WTC11 (cell line): ENCODE results near the gene REEP3. TPM values are rescaled to one million over a fixed set of nuclear protein-coding genes. Genes with fewer than 3 reads are reported as not detected.
A peak's percentile ranks its signal among the peaks of the same experiment; 100 is the strongest.

Experiments used
- ATAC-seq: fragments of 200-7000 bp; cut with Tn5 transposase; 2 replicates; pipeline ENCODE4 v1.10.0; 2021; ENCODE audit warnings: mild to moderate bottlenecking, moderate library complexity
- CTCF ChIA-PET: fragments of 300-600 bp; sonication (Branson Sonifier 250); formaldehyde crosslinking; loops from one replicate; lab custom pipeline; 2021; ENCODE audit warnings: antibody characterized with exemption; lab: Charles Lee
- POLR2A ChIA-PET: fragments of 350-600 bp; sonication (Branson Sonifier 250); formaldehyde crosslinking; loops from one replicate; lab custom pipeline; 2021; ENCODE audit warnings: antibody characterized with exemption; lab: Charles Lee
- DNase-seq: peaks from one replicate; pipeline ENCODE4 v3.0.0; 2021; ENCODE audit warnings: low spot score
- H3K27ac Mint-ChIP-seq: 2 replicates; pipeline ENCODE4 v1.8.0; 2021; ENCODE audit warnings: mixed read lengths
- H3K27me3 Mint-ChIP-seq: 2 replicates; pipeline ENCODE4 v1.8.0; 2021; ENCODE audit warnings: low read depth, mild to moderate bottlenecking, moderate library complexity, mixed read lengths
- H3K36me3 Mint-ChIP-seq: 2 replicates; pipeline ENCODE4 v1.8.0; 2021; ENCODE audit warnings: mixed read lengths
- H3K4me1 Mint-ChIP-seq: 2 replicates; pipeline ENCODE4 v1.8.0; 2022; ENCODE audit warnings: mixed read lengths
- H3K4me3 Mint-ChIP-seq: 2 replicates; pipeline ENCODE4 v1.8.0; 2021; ENCODE audit warnings: mild to moderate bottlenecking, moderate library complexity, mixed read lengths
- H3K9me3 Mint-ChIP-seq: 2 replicates; pipeline ENCODE4 v1.8.0; 2021; ENCODE audit warnings: mixed read lengths
- AR ChIP-seq: fragments of 250-450 bp; sonication (Bioruptor Pico); IDR thresholded peaks from 2 replicates; pipeline ENCODE4 v1.9.0; 2021; ENCODE audit warnings: mild to moderate bottlenecking
- ATF2 ChIP-seq: sonication (generic); formaldehyde crosslinking; IDR thresholded peaks from 2 replicates; pipeline ENCODE4 v1.8.1; 2022; ENCODE audit warnings: low read depth, missing genetic modification reagents, borderline replicate concordance
- ATF3 ChIP-seq: sonication (generic); formaldehyde crosslinking; conservative IDR thresholded peaks from 2 replicates; pipeline ENCODE4 v1.8.1; 2022; ENCODE audit warnings: mild to moderate bottlenecking, missing genetic modification reagents
- ERG ChIP-seq: fragments of 250-450 bp; sonication (Bioruptor Pico); IDR thresholded peaks from 2 replicates; pipeline ENCODE4 v1.8.0; 2021; ENCODE audit warnings: mild to moderate bottlenecking
- GRHL2 ChIP-seq: fragments of 250-450 bp; sonication (Bioruptor Pico); IDR thresholded peaks from 2 replicates; pipeline ENCODE4 v1.8.0; 2022; ENCODE audit warnings: mild to moderate bottlenecking, moderate library complexity; ENCODE audit not compliant: insufficient replicate concordance, severe bottlenecking
- IRF1 ChIP-seq: sonication (generic); formaldehyde crosslinking; IDR thresholded peaks from 2 replicates; pipeline ENCODE4 v1.8.0; 2023; ENCODE audit warnings: missing genetic modification reagents
- JUN ChIP-seq: sonication (generic); formaldehyde crosslinking; IDR thresholded peaks from 2 replicates; pipeline ENCODE4 v1.8.0; 2023; ENCODE audit warnings: mild to moderate bottlenecking, missing genetic modification reagents
- MYBL2 ChIP-seq: sonication (generic); formaldehyde crosslinking; IDR thresholded peaks from 2 replicates; pipeline ENCODE4 v1.8.1; 2023; ENCODE audit warnings: mild to moderate bottlenecking, moderate library complexity, missing genetic modification reagents
- NFYB ChIP-seq: sonication (generic); formaldehyde crosslinking; conservative IDR thresholded peaks from 2 replicates; pipeline ENCODE4 v1.8.0; 2022; ENCODE audit warnings: low read depth, missing genetic modification reagents
- USF1 ChIP-seq: sonication (generic); formaldehyde crosslinking; IDR thresholded peaks from 2 replicates; pipeline ENCODE4 v1.8.0; 2022; ENCODE audit warnings: mild to moderate bottlenecking, missing genetic modification reagents
- ZBTB43 ChIP-seq: sonication (generic); formaldehyde crosslinking; IDR thresholded peaks from 2 replicates; pipeline ENCODE4 v1.8.1; 2023; ENCODE audit warnings: mild to moderate bottlenecking, missing genetic modification reagents
- ZMAT4 ChIP-seq: fragments of 250-450 bp; sonication (Bioruptor Pico); IDR thresholded peaks from 2 replicates; pipeline ENCODE4 v1.9.0; 2021; ENCODE audit warnings: mild to moderate bottlenecking
- ZNF121 ChIP-seq: sonication (generic); formaldehyde crosslinking; IDR thresholded peaks from 2 replicates; pipeline ENCODE4 v1.8.0; 2023; ENCODE audit warnings: missing genetic modification reagents
- ZNF138 ChIP-seq: sonication (generic); formaldehyde crosslinking; conservative IDR thresholded peaks from 2 replicates; pipeline ENCODE4 v1.8.1; 2022; ENCODE audit warnings: mild to moderate bottlenecking, moderate library complexity, missing genetic modification reagents
- ZNF219 ChIP-seq: sonication (generic); formaldehyde crosslinking; IDR thresholded peaks from 2 replicates; pipeline ENCODE4 v1.8.0; 2023; ENCODE audit warnings: missing genetic modification reagents, mild to moderate bottlenecking, borderline replicate concordance
- ZNF416 ChIP-seq: fragments of 250-450 bp; sonication (Bioruptor Pico); IDR thresholded peaks from 2 replicates; pipeline ENCODE4 v1.9.0; 2021; ENCODE audit warnings: mild to moderate bottlenecking, inconsistent platforms
- ZNF671 ChIP-seq: fragments of 250-450 bp; sonication (Bioruptor Pico); IDR thresholded peaks from 2 replicates; pipeline ENCODE4 v1.8.0; 2021; ENCODE audit warnings: mild to moderate bottlenecking
- total RNA-seq: library from RNA; stranded (reverse); gene quantifications from 3 replicates; pipeline ENCODE4 v1.2.3, GENCODE V29; 2021

Gene REEP3
- total RNA-seq, 1 experiment from 2014 or later: 18.5 TPM

GRCh38 chr10:63554657-63555056 is 33.5 kb downstream of the REEP3 start:
- POLR2A ChIA-PET: no interaction called here
- H3K9me3 Mint-ChIP-seq: no peaks in the 10 kb centered on the region
- H3K4me1 Mint-ChIP-seq: peaks cover 19% of the 10 kb centered on the region
- DNase-seq (no peak), ATAC-seq (no peak)
- H3K27me3 Mint-ChIP-seq: no peaks in the 10 kb centered on the region
- H3K27ac Mint-ChIP-seq: peak overlapping the region; percentile 61; the same call in 1 of the 2 replicates
- TF ChIP-seq ZNF671 (CRISPR knock-in tag) (no peak), ATF2 (no peak), ATF3 (no peak)
- CTCF ChIA-PET: interaction anchor here (1.0 kb wide), 1 partner anchor 51 kb away, joined by 3 read pairs; no protein-coding TSS in a partner anchor
- H3K4me3 Mint-ChIP-seq: no peak overlapping the region
- no peaks in the 10 kb centered on the region for H3K36me3 Mint-ChIP-seq

- DNase-seq (no peak), ATAC-seq (no peak)
- no peak overlapping the region for H3K4me3 Mint-ChIP-seq
- H3K27ac Mint-ChIP-seq: no peak overlapping the region
- H3K36me3 Mint-ChIP-seq: no peaks in the 10 kb centered on the region
- TF ChIP-seq ZNF219 (CRISPR knock-in tag): no peak
- TF ChIP-seq ZNF416 (CRISPR knock-in tag): no peak
- TF ChIP-seq USF1 (CRISPR knock-in tag): no peak
- TF ChIP-seq ZMAT4 (CRISPR knock-in tag): no peak
- no peak for TF ChIP-seq ZBTB43 (CRISPR knock-in tag)
- TF ChIP-seq MYBL2: no peak
- TF ChIP-seq NFYB (CRISPR knock-in tag): no peak
- TF ChIP-seq AR (CRISPR knock-in tag): no peak
- no peak for TF ChIP-seq JUN
- no peak for TF ChIP-seq GRHL2 (CRISPR knock-in tag)
- no peaks in the 10 kb centered on the region for H3K27me3 Mint-ChIP-seq
- ChIA-PET CTCF (no interaction called here), POLR2A (no interaction called here)
- no peaks in the 10 kb centered on the region for H3K9me3 Mint-ChIP-seq
- H3K4me1 Mint-ChIP-seq: peaks cover 19% of the 10 kb centered on the region
These were observed 34.1 kb downstream of the REEP3 start for GRCh38 chr10:63555330-63555729.

- CTCF ChIA-PET: interaction anchor here (1.6 kb wide), 1 partner anchor 162 kb away, joined by 3 read pairs; no protein-coding TSS in a partner anchor
- Mint-ChIP-seq H3K36me3 (no peaks in the 10 kb centered on the region), H3K4me1 (peaks cover 33% of the 10 kb centered on the region), H3K9me3 (no peaks in the 10 kb centered on the region), H3K27me3 (no peaks in the 10 kb centered on the region), H3K4me3 (no peak overlapping the region), H3K27ac (no peak overlapping the region)
- TF ChIP-seq ZNF121 (0 out of 2 replicates have a peak, but pooled peaks have one; percentile 49), ERG (no peak), IRF1 (CRISPR knock-in tag) (no peak), ZNF138 (CRISPR knock-in tag) (no peak)
- ATAC-seq (no peak), DNase-seq (no peak)
- POLR2A ChIA-PET: no interaction called here
These were observed 37.1 kb downstream of the REEP3 start for GRCh38 chr10:63558132-63558784.
